ENCODE results near the gene CDYL2.

The CDYL2 gene

DNA sequence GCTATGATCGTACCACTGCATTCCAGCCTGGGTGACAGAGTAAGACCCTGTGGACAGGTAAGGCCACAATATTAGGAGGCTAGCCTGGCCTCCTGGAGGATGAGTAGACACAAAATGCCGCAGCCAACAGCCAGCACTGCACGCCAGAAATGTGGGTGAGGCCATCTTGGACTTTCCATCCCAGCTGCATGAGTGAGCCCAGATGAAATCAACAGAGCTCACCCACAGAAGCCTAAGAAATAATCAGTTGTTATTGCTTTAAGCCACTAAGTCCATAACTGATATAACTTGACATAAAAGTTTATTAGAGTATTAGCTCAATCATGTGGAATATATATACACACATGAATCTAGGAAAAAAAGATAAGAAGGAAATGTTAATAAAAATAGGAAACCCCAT, 101.7 kb downstream of the CDYL2 start:
- TF ChIP-seq SIN3A (IDR thresholded peaks at IDR 0.05; ENCODE audit: borderline replicate concordance, insufficient read depth, low read length) (no peak), TAF1 (IDR thresholded peaks at IDR 0.05; ENCODE audit: borderline replicate concordance, insufficient read depth, low read length) (no peak), FOXP2 (optimal IDR thresholded peaks at IDR 0.05; ENCODE audit: borderline replicate concordance, extremely low read depth, extremely low read length, insufficient read depth) (no peak), POLR2AphosphoS5 (IDR thresholded peaks at IDR 0.05; ENCODE audit: low read depth, low read length) (no peak)
- TF ChIP-seq, protein P1, sequence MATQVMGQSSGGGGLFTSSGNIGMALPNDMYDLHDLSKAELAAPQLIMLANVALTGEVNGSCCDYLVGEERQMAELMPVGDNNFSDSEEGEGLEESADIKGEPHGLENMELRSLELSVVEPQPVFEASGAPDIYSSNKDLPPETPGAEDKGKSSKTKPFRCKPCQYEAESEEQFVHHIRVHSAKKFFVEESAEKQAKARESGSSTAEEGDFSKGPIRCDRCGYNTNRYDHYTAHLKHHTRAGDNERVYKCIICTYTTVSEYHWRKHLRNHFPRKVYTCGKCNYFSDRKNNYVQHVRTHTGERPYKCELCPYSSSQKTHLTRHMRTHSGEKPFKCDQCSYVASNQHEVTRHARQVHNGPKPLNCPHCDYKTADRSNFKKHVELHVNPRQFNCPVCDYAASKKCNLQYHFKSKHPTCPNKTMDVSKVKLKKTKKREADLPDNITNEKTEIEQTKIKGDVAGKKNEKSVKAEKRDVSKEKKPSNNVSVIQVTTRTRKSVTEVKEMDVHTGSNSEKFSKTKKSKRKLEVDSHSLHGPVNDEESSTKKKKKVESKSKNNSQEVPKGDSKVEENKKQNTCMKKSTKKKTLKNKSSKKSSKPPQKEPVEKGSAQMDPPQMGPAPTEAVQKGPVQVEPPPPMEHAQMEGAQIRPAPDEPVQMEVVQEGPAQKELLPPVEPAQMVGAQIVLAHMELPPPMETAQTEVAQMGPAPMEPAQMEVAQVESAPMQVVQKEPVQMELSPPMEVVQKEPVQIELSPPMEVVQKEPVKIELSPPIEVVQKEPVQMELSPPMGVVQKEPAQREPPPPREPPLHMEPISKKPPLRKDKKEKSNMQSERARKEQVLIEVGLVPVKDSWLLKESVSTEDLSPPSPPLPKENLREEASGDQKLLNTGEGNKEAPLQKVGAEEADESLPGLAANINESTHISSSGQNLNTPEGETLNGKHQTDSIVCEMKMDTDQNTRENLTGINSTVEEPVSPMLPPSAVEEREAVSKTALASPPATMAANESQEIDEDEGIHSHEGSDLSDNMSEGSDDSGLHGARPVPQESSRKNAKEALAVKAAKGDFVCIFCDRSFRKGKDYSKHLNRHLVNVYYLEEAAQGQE (IDR thresholded peaks at IDR 0.05; ENCODE audit: insufficient read depth in 1 of 2, low read depth in 2 of 2, low read length in 2 of 2): no peak

DNA sequence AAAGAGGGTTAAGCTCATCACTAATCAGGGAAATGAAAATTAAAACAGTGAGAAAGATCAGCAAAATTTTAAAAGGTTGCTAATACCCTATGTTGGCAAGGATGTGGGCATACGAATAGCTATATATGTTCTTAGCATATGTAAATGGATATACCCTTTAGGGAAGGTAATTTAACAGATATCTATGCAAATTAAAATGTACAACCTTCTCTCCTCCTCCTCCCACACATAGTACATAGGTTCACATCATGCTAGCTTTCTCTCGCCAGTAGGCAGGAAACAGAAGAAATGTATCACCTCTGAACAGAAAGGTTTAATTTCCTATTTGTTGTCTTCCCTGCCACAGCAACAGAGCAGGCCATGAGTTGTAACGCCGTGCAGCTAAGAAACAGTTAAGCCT, 103.8 kb downstream of the CDYL2 start:
- TF ChIP-seq, protein P1 (IDR thresholded peaks at IDR 0.05; ENCODE audit: insufficient read depth in 1 of 2, low read depth in 2 of 2, low read length in 2 of 2): no peak
- TF ChIP-seq FOXP2 (optimal IDR thresholded peaks at IDR 0.05; ENCODE audit: borderline replicate concordance, extremely low read depth, extremely low read length, insufficient read depth) (no peak), POLR2AphosphoS5 (IDR thresholded peaks at IDR 0.05; ENCODE audit: low read depth, low read length) (no peak), SIN3A (IDR thresholded peaks at IDR 0.05; ENCODE audit: borderline replicate concordance, insufficient read depth, low read length) (no peak), TAF1 (IDR thresholded peaks at IDR 0.05; ENCODE audit: borderline replicate concordance, insufficient read depth, low read length) (no peak)

DNA sequence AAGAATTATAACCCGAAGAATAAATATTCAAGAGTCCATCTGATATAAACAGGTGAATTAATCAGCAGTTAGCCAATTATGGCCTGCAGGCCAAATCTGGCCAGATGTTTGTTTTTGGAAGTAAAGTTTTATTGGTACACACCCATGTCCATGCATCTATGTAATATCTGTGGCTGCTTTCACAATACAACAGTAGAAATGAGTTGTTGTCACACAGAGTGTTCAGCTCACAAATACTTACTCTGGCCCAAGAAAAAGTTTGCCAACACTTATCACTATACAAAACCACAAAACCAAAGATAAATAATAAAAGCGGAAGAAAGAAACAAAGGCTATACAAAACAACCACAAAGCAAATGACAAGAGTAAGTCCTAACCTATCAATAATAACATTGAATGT, 109.4 kb downstream of the CDYL2 start:
- TF ChIP-seq TAF1 (IDR thresholded peaks at IDR 0.05; ENCODE audit: borderline replicate concordance, insufficient read depth, low read length) (no peak), FOXP2 (optimal IDR thresholded peaks at IDR 0.05; ENCODE audit: borderline replicate concordance, extremely low read depth, extremely low read length, insufficient read depth) (no peak), SIN3A (IDR thresholded peaks at IDR 0.05; ENCODE audit: borderline replicate concordance, insufficient read depth, low read length) (no peak), POLR2AphosphoS5 (IDR thresholded peaks at IDR 0.05; ENCODE audit: low read depth, low read length) (no peak)
- TF ChIP-seq, protein P1 (IDR thresholded peaks at IDR 0.05; ENCODE audit: insufficient read depth in 1 of 2, low read depth in 2 of 2, low read length in 2 of 2): no peak

DNA sequence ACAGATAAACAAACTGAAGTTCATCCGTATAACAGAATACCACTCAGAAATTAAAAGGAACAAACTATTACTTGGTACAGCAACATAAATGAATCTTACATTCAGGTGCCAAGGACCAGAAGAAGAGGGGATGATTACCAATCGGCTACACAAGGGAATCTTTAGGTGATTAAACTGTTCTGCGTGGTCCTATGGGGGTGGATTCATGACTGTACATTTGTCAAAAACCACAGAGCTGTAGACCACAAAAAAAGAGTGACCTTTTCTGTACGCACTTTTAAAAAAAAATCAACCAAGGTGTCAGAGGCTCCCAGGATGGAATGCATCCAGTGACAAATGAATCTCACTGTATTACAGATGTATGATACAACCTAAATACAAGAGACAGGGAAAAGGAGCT, 110.8 kb downstream of the CDYL2 start:
- TF ChIP-seq FOXP2 (optimal IDR thresholded peaks at IDR 0.05; ENCODE audit: borderline replicate concordance, extremely low read depth, extremely low read length, insufficient read depth): no peak
- TF ChIP-seq, protein P1 (IDR thresholded peaks at IDR 0.05; ENCODE audit: insufficient read depth in 1 of 2, low read depth in 2 of 2, low read length in 2 of 2): no peak
- no peak for TF ChIP-seq POLR2AphosphoS5 (IDR thresholded peaks at IDR 0.05; ENCODE audit: low read depth, low read length)
- TF ChIP-seq SIN3A (IDR thresholded peaks at IDR 0.05; ENCODE audit: borderline replicate concordance, insufficient read depth, low read length): no peak
- TF ChIP-seq TAF1 (IDR thresholded peaks at IDR 0.05; ENCODE audit: borderline replicate concordance, insufficient read depth, low read length): no peak

DNA sequence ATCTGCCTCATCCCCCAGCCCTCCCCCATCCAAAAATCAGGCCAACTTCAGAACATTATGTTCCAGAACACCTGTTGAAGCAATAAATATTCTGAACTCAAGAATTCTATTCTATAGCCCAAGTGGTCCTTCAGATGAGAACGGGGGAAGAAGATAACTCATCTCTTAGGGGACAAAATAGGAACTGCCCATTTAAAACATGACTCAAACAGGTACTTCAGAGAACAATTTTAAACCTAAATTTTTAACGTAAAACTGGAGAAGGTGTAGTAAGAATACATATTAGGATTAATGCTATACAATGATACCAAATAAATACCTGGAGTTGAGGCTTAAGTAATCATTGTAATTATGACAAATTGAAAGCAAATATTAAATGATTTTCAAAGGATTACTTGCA, 112.1 kb downstream of the CDYL2 start:
- TF ChIP-seq FOXP2 (optimal IDR thresholded peaks at IDR 0.05; ENCODE audit: borderline replicate concordance, extremely low read depth, extremely low read length, insufficient read depth) (no peak), TAF1 (IDR thresholded peaks at IDR 0.05; ENCODE audit: borderline replicate concordance, insufficient read depth, low read length) (no peak)
